ENCODE data around the gene PSMD1.

Gene PSMD1

GRCh38 chr2:231213931-231214642 is 157.4 kb downstream of the PSMD1 start:
- no peak for DNase-seq

DNA sequence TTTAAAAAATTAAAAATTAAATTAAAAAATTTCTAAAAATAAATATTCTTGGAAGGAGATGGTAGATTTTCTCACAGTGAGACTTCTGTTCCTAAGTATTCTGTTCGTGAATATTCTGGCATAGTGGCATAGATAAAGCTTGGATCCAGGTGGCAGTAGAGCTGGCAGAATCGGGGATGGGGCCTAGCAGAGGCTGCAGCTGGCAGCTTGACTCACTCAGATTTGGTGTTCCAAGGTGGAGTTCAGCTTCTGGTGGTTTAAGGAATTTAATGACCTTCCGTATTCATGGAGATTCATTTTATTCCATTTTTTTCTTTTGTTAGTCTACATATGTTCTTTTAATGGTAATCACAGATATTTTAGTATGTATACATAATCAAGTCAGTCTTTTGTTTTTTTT is 161.7 kb downstream of the PSMD1 start:
- DNase-seq = no peak

GRCh38 chr2:231219289-231219688 is 162.6 kb downstream of the PSMD1 start:
- DNase-seq = no peak

- no peak for DNase-seq
Measured at GRCh38 chr2:231221761-231222160, 165.1 kb downstream of the PSMD1 start.

Data from CD4-positive, alpha-beta T cell treated with Interleukin-12 subunit alpha and Interleukin-12 subunit beta, for 1 hour (primary cell).